AG10803 (cell line): Measurements from ENCODE around the gene BOLA2.
"Not testable (repeated sequence)": the region's sequence is repeated elsewhere in the genome, so short reads cannot be mapped to it uniquely, and the experiment has no call there.

Experiments used
- DNase-seq: peaks from one replicate; pipeline ENCODE4 v3.0.0; 2010; ENCODE audit warnings: low read depth
- H3K4me3 ChIP-seq: 2 replicates; pipeline ENCODE4 v1.5.1; 2011; ENCODE audit warnings: mild to moderate bottlenecking, low read length, control low read depth

BOLA2 gene

GRCh38 chr16:29454269-29454668 lies at the start of gene BOLA2, which contains the start of gene SLX1B:
Gene BOLA2, minus strand, starts transcription at chr16:29454351. Its CDS starts 98 bp downstream, at chr16:29454253.
Gene SLX1B, plus strand, starts transcription at chr16:29454533.
- DNase-seq, H3K4me3 ChIP-seq: not testable (repeated sequence)

DNA sequence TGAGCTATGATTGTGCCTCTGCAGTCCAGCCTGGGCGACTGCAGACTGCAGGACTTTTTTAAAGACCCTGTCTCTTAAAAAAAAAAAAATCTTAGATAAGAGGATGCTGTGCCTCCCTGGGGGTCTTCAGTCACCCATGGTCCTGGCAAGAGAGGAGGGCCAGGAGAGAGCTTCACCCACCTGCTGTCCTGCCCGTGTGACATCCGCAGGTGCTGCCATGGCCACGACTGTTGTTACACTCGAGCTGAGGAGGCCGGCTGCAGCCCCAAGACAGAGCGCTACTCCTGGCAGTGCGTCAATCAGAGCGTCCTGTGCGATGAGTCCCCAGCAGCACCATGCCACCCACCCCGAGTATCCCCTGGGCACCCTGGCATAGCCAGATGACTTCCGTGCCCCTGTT lies 28.1 kb upstream of the BOLA2 start:
- not testable (repeated sequence) for DNase-seq, H3K4me3 ChIP-seq

DNA sequence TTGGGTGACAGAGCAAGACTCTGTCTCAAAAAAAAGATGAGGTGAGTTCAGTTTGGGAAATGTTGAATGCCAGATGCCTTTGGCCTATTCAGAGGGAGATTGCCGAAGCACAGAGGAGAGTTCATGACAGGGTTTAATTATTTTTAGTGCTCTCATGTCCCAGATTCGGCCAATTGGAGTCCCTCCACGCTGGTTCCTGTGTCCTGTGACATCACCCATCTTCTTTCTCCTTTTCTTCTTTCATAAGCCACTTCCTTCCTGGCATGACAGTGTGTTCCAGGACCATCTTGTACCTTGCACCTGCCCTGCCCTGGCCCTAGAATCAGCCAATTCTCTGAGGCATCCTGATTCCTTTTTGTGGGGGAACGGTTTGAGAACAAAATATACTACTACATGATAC lies 17.9 kb upstream of the BOLA2 start:
- H3K4me3 ChIP-seq, DNase-seq: not testable (repeated sequence)

DNA sequence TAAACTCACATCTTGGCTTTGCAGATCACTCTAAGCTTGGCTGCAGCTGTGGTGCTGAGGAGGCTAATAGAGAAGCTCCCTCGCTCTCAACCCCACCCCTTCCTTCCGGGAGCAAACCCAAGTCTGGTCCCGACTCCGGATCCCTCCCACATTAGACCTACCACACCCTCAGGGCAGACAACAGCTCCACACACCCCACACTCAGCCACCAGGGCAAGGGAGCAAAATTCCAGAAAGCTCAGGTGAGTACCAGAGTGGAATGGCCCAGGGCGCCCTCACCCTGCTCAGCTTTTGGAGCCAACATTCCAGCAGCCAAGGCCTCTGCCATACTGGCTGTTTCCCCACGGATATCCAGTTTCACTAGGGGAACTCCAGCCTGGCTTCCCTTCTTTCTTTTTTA lies 15.5 kb upstream of the BOLA2 start:
- not testable (repeated sequence) for H3K4me3 ChIP-seq, DNase-seq

DNA sequence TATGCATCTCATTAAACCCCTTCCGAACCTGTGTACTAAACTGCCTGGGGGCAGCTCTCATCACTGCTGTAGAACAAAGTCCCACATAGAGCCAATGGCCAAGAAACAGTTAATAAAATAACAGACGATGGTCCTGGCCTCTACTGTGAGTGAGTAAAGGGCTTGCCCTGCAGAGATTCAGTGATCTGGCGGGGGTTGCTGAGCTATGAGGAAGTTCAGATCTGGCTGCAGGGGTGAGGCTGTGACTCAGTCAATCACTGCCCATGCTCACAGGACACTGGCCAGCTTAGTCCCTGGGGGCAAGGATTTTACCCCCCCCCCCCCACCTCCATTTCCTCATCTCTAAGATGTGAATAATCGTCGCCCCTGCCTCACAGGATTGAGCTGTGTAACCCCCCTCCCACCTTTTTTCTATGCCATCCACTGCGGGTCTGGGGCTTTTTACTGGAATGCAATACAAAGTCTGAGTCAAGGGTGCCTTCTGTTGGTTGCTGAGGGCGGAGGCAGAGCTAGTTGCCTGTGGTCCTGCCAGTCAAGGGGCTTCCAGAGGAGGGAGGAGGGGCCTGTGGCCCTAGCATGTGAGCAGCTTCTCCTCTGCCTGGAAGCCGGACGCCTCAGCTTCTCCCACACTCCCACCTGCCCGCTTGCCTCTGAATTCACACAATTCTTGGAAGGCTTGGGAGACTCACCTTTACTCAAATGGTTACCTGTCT lies 13.7 kb upstream of the BOLA2 start:
- not testable (repeated sequence) for DNase-seq, H3K4me3 ChIP-seq

DNA sequence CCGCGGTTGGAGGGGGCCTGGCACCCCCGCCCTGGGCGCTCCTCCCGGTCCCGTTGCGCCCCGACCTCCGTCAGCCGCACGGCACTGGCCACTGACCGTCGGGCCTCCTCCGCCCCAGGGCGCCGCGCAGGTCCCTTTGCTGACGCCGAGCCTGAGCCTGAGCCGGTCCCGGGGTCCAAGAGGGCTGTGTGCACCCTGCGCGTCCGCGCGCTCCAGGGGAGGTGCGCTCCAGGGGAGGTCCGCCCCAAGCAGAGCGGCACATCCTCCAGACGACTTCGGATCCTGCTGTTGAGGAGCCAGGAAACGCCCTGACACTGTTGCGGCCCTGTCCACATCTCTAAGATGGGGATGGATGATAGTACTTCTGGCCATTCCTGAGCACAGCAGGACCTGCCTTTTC lies 12.8 kb upstream of the BOLA2 start:
- H3K4me3 ChIP-seq, DNase-seq: not testable (repeated sequence)

GRCh38 chr16:29465985-29466824 lies 12.1 kb upstream of the BOLA2 start:
- not testable (repeated sequence) for DNase-seq, H3K4me3 ChIP-seq

GRCh38 chr16:29460647-29461030 lies 6.5 kb upstream of the BOLA2 start:
- not testable (repeated sequence) for DNase-seq, H3K4me3 ChIP-seq

GRCh38 chr16:29459706-29460646 lies 5.8 kb upstream of the BOLA2 start, which contains the start of gene SULT1A4:
Gene SULT1A4, plus strand, starts transcription at chr16:29459913. Its CDS starts 1,473 bp downstream, at chr16:29461386.
- H3K4me3 ChIP-seq, DNase-seq: not testable (repeated sequence)

DNA sequence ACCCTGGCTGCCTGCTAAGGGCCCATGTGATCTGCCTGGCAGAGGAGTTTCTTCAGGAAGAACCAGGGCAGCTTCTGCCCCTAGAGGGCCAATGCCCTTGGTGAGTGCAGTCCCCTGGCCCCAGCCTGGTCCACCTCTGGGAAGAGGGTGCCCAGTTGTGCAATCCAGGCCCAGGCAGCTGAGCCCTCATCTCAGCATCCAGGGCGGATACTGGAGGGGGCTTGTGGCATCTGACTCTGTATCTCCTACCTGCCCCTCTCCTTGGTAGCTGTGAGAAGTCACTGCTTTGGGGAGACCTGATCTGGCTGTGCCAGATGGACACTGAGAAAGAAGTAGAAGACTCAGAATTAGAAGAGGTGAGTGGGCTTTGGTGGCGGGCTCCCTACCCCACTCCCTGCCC lies 3.5 kb upstream of the BOLA2 start:
- DNase-seq: not testable (repeated sequence)

GRCh38 chr16:29454828-29455227 lies 677 bp upstream of the BOLA2 start:
- not testable (repeated sequence) for H3K4me3 ChIP-seq, DNase-seq

More for the DNA sequence above, 3.5 kb upstream of the BOLA2 start:
- H3K4me3 ChIP-seq: not testable (repeated sequence)

- not testable (repeated sequence) for H3K4me3 ChIP-seq, DNase-seq
These were observed 397 bp downstream of the BOLA2 start for GRCh38 chr16:29453754-29454153.

- not testable (repeated sequence) for DNase-seq, H3K4me3 ChIP-seq
These were observed 28.8 kb downstream of the BOLA2 start for GRCh38 chr16:29425390-29425789.

- H3K4me3 ChIP-seq, DNase-seq: not testable (repeated sequence)
These were observed 30.6 kb downstream of the BOLA2 start for GRCh38 chr16:29423587-29423986.

DNA sequence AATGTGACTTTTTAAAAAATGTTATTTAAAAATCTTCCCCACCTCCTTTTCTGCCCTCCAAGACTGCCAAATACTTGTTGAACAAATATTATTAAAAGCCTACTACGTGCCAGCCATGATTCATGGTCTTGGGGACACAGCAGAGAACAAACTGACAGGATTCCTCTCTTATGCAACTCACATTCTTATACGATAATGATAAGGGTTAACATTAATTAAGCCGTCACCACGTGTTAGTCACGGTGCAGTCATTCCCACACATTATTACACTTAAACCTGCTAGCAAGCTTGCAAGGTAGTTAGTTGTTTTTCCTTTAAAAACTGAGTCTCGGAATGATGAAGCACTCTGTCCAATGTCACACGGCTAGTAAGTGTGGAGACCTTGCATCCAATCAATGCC lies 48.9 kb downstream of the BOLA2 start:
- H3K4me3 ChIP-seq: not testable (repeated sequence)
- DNase-seq: peak; percentile 58
